ENCODE measurements around the gene ABHD17C.

DNA sequence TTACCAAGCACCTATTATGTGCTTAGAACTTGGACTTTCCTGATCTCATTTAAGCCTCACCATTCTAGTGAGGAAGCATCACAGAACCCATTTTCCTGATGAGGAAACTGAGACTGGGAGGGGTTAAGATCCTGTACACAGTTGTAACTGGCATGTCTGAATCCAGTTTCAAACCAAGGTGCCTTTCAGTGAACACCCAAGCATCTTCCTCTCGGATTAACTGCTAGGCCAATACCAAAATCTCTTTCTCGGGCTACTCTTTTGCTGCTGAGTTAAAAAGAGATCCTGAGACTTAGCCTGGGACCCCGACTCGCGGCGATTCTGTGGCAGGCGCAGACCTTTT, 83.5 kb downstream of the ABHD17C start:
- TF ChIP-seq CTCF (IDR thresholded peaks at IDR 0.05; ENCODE audit: poor library complexity) = no peak
- TF ChIP-seq EZH2 (IDR thresholded peaks at IDR 0.05; ENCODE audit: borderline replicate concordance) = no peak
